SH-SY5Y (cell line): ENCODE results near the gene CACNA1S.

Source experiments
- GATA2 ChIP-seq: IDR thresholded peaks from 2 replicates; pipeline ENCODE4 v1.6.1; 2011; ENCODE audit warnings: mild to moderate bottlenecking, low read depth, low read length
- GATA3 ChIP-seq: IDR thresholded peaks from 2 replicates; pipeline ENCODE4 v1.6.1; 2011; ENCODE audit warnings: low read depth, mild to moderate bottlenecking, low read length, moderate library complexity

- TF ChIP-seq GATA2 = peak; percentile 24; the same call in 1 of the 2 replicates
- TF ChIP-seq GATA3 = no peak
Observed at GRCh38 chr1:201103666-201104065, 8.6 kb downstream of the CACNA1S start.
